ENCODE data around the gene DRC7. TPM values are rescaled to one million over a fixed set of nuclear protein-coding genes. Genes with fewer than 3 reads are reported as not detected.

The DRC7 gene
- total and polyA plus RNA-seq, 9 of the 15 experiments (the other 6 are each of a cell fraction or from before 2014, with no cell fraction given), result 0.04 to 0.33 (median 0.12) TPM; not detected in 3

DNA sequence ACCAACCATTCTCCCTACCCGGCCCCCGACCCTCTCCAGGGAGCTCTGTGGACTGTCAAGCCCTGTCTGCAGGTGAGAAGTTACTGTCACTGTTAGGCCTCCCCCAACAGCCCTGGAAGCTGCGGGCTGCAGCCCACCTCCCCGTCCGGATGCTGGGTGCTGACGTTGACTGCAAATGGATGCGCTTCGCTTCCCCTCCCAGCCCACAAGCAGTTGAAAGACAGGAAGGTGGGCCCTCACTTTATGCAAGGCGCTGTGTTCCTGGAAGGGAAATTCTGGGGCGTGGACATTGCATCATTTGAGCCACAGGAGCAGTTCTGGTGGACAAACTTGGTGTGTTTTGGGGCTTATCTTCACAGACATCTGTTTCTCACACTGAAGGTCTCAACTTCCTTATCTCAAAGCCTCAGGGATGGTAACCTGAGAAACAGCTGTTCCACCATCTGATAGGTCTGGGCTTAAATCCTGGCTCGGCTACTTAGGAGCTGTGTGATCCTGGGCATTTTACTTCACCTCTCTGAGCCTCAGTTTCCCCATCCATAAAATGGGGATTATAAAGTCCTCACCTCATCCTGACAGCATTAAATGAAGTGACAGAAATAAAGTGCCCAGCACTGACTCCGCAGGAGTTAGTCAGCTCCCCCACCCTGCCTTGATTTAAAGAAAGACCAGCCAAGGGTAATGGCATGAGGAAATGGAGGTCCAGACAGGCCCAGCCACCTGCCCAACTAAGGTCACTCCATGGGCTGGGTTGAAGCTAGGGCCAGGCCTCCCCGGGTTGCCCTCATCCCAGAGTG is 4.6 kb upstream of the DRC7 start (continued):
- TF ChIP-seq SAP30 (IDR thresholded peaks at IDR 0.05; ENCODE audit: borderline replicate concordance, insufficient read depth, low read depth, low read length, poor library complexity, severe bottlenecking), result no peak
- TF ChIP-seq HDAC8 (tag; IDR thresholded peaks at IDR 0.05), result no peak
- 0 out of 2 replicates have a peak, but pooled peaks have one; percentile 24 for TF ChIP-seq CBX5 (IDR thresholded peaks at IDR 0.05; ENCODE audit: borderline replicate concordance, low read depth)
- peak; percentile 97 for TF ChIP-seq NCOA4 (IDR thresholded peaks at IDR 0.05; ENCODE audit: partially characterized antibody)
- peak; percentile 80; the same call in 1 of the 2 replicates for TF ChIP-seq CREM (IDR thresholded peaks at IDR 0.05; ENCODE audit: low read depth)
- peak; percentile 96 for TF ChIP-seq FOXJ2 (tag; IDR thresholded peaks at IDR 0.05)
- peak; percentile 96 for TF ChIP-seq TAF9B (IDR thresholded peaks at IDR 0.05; ENCODE audit: partially characterized antibody)
- peak; percentile 99 for TF ChIP-seq EP300 (IDR thresholded peaks at IDR 0.05; ENCODE audit: low read length)
- peak; percentile 100 for TF ChIP-seq NBN (IDR thresholded peaks at IDR 0.05; ENCODE audit: low read depth)
- TF ChIP-seq, protein P1, sequence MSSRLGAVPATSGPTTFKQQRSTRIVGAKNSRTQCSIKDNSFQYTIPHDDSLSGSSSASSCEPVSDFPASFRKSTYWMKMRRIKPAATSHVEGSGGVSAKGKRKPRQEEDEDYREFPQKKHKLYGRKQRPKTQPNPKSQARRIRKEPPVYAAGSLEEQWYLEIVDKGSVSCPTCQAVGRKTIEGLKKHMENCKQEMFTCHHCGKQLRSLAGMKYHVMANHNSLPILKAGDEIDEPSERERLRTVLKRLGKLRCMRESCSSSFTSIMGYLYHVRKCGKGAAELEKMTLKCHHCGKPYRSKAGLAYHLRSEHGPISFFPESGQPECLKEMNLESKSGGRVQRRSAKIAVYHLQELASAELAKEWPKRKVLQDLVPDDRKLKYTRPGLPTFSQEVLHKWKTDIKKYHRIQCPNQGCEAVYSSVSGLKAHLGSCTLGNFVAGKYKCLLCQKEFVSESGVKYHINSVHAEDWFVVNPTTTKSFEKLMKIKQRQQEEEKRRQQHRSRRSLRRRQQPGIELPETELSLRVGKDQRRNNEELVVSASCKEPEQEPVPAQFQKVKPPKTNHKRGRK (tag; IDR thresholded peaks at IDR 0.05), result no peak
- peak; percentile 76 for TF ChIP-seq ZNF263 (CRISPR knock-in tag; IDR thresholded peaks at IDR 0.05; ENCODE audit: borderline replicate concordance)
- TF ChIP-seq NFIC (IDR thresholded peaks at IDR 0.05), result peak; percentile 97
- TF ChIP-seq POLR2B (IDR thresholded peaks at IDR 0.05; ENCODE audit: low read depth, partially characterized antibody), result peak; percentile 64
- peak; percentile 16; the same call in 1 of the 2 replicates for TF ChIP-seq ARID3A (IDR thresholded peaks at IDR 0.05; ENCODE audit: borderline replicate concordance, low read depth, low read length)
- TF ChIP-seq, protein P2, sequence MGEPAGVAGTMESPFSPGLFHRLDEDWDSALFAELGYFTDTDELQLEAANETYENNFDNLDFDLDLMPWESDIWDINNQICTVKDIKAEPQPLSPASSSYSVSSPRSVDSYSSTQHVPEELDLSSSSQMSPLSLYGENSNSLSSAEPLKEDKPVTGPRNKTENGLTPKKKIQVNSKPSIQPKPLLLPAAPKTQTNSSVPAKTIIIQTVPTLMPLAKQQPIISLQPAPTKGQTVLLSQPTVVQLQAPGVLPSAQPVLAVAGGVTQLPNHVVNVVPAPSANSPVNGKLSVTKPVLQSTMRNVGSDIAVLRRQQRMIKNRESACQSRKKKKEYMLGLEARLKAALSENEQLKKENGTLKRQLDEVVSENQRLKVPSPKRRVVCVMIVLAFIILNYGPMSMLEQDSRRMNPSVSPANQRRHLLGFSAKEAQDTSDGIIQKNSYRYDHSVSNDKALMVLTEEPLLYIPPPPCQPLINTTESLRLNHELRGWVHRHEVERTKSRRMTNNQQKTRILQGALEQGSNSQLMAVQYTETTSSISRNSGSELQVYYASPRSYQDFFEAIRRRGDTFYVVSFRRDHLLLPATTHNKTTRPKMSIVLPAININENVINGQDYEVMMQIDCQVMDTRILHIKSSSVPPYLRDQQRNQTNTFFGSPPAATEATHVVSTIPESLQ (CRISPR knock-in tag; IDR thresholded peaks at IDR 0.05), result no peak
- no peak for TF ChIP-seq KLF10 (CRISPR knock-in tag; IDR thresholded peaks at IDR 0.05)
- 0 out of 2 replicates have a peak, but pooled peaks have one; percentile 41 for TF ChIP-seq RHOXF2B (CRISPR knock-in tag; conservative IDR thresholded peaks at IDR 0.05)
- TF ChIP-seq AFF1 (IDR thresholded peaks at IDR 0.05; ENCODE audit: low read depth in 1 of 2, partially characterized antibody in 2 of 2), result peak; percentile 79 to 98
